ENCODE results near the gene PIP5K1C.
A peak's percentile ranks its signal among the peaks of the same experiment; 100 is the strongest.
"Not testable (repeated sequence)": the region's sequence is repeated elsewhere in the genome, so short reads cannot be mapped to it uniquely, and the experiment has no call there.

The PIP5K1C gene

DNA sequence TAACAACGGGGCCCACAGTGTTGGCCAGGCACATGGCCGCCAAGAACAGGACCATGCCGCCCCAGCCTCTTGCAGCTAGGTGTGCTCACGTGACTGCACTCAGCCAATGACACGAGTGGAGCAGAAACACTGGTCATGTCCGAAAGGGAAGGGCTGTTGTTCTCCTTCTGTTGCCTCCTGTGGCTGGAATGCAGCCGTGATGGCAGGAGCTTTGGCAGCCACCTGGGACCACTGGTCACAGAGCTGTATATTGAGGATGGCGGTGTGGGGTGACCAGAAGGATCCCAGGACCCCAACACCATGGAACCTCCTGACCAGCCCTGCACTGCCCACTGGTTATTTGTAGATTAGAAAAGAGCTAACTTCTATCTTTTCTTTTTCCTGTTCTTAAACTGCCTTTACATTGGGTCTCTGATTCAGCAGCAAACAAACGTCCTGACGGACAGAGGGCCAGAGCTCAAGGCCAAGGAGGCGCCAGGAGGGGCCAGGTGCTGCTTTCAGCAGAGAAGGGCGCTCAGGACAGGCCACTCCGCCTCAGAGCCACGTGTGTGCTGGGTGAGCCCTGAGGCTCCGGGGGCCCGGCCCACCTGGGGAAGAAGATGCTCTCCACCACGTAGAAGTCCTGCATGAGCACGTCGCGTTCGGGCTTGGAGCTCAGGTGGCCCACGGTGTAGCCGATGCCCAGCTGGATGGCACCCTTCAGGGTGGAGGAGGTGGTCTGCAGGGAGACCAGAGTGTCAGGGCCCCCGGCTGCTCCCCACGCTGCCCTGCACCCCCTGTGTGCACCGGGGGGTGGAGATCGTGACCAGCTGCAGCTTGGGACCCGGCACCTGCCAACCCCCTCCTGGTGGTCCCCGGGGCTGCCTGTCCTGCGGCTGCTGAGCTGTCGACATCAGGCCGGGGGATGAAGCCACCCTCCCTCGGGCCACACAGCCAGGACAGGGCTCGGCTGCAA lies 38.7 kb downstream of the PIP5K1C start:
- DNase-seq (ENCODE audit: low read depth), result no peak

DNA sequence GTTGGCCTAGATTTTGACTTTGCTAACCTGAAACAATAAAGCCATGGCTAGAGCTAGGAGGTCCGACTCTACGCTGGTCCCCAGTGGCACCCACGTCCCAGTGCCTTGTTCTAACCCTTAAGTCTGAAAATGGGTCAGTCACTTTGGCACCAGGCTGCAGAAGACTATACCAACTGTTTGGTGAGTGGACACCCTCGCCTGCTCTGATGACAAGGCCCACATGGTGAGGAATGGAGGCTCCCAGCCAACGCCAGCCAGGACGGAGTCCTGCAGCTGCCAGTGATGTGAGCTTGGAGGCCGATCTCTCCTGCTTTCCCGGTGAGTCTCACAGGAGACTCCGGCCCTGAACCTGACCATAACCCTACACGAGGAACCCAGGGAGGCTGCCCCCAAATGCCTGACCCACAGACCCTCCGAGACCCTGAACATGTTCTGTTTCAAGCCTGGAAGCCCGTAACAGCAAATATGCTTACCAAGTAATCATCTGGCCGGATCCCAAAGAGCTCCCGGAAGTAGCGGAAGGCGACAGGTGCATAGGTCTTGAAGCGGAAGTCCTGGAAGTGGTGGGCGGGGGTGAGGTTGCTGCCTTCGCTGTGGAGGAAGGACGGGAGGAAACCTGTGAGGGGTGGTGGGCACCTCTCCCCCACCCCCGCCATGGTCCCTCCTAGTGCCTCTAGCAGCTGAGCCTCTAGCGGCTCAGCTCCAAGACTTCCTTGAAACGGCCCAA lies 39.6 kb downstream of the PIP5K1C start:
- DNase-seq (ENCODE audit: low read depth), result no peak

DNA sequence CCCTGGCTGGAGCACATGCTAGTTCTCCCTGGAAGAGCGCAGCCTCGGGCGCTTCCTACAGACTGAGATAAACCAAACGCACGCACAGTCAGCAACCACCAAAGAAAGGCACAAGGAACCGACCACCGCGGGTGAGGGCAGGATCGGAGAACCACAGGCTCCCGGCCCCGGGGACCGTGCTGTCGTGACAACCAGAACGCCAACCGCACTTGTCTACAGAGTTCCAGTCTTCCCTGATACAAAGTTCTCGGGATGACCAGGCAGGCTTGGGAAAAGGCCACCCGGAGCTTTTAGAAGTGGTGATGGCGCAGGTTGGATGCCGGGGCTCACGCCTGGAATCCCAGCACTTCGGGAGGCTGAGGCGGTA lies 40.5 kb downstream of the PIP5K1C start:
- no peak for DNase-seq (ENCODE audit: low read depth)

DNA sequence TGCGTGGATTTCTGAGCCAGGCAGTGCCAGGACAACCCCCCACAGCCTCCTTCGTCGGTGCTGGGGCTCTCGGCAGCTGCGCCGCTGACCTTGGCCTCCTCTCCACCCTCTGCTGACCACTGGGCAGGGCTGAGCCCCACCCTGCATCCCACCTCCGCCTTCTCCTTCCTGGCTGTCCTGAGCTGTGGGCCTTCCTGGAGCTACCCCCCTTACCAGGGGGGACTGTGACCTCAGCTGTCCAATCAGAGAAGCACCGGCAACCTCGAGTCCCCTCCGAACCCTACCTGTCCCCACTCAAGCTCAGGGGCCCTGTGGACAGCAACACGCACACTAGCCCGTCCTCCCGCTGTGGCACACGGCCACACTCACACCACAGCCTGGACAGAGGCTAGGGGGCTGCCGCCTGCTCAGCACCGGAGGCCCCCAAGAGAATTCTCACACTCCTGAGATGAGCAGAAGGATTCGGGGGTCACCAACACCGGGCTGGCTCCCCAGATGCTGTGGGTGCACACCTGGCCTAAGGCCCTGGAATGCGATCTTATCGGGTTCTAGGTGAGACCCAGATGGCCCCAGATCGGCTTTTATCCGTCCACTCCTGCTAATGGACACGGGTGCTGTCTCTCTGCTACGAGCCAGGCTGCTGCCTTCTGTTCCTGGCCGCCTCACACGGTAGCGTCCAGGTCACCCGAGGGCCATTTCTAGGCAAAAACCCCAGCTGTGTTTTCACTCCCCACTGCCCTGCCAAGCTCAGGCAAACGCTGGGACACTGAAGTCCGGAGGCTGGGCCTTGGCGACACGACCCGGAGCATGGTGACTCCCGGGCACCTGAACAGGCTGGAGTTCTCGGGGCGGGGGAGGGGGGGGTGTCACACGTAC lies 41.2 kb downstream of the PIP5K1C start:
- no peak for DNase-seq (ENCODE audit: low read depth)

DNA sequence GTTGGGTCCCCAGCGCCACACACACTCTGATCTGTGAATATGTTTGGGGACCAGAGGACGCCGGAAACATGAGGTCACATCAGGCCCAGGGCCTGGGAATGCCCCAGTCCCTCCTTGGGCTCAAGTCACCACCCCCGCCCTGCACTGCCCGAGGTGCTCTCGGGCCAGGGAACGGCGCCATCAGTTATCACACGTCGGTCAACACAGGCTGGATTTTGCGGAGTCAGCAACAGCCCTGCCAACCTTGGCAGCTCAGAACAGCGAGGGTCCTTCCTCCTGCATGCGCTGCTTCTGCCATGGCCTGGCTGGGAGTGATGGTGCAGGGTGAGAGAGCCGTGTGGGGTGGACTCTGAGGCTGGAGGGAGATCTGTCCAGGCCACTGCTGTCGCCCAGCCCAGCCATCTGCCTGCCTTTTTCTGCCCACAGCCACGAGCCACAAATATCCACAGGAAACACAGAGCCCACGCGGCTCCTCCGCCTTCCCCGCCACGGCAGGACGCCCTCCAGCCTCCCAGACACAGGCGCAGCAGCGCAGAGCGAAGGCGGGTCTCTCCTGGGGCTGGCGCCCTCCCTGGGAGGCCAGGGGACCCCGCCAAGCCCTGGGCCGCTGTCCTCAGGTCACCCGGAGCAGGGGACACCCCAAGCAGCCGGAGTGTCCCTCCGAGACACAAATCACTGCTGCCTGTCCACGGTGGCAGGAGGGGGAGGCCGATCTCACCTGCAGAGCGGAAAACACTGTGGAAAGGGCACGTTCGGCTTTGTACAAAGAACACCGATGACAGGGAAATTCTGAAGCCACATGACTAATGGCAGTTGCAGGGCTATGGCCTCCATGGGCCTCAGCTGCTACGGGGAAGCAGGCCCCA lies 42.0 kb downstream of the PIP5K1C start:
- DNase-seq (ENCODE audit: low read depth), result no peak

DNA sequence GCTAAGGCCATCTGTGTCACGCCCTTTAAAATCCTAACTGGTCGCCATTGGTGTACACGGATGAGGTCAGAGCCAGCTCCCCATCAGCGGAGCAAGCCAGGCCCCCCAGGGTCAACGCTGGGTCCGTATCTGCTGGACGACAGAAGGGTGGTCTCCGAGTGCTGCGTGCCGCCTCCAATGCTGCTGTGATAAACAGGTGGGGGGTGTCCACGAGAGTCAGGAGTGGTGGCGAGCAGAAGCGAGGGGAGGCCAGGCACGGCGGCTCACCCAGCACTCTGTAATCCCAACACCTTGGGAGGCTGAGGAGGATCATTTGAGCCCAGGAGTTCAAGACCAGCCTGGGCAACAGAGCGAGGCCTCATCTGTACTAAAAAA lies 42.9 kb downstream of the PIP5K1C start:
- DNase-seq (ENCODE audit: low read depth), result no peak

DNA sequence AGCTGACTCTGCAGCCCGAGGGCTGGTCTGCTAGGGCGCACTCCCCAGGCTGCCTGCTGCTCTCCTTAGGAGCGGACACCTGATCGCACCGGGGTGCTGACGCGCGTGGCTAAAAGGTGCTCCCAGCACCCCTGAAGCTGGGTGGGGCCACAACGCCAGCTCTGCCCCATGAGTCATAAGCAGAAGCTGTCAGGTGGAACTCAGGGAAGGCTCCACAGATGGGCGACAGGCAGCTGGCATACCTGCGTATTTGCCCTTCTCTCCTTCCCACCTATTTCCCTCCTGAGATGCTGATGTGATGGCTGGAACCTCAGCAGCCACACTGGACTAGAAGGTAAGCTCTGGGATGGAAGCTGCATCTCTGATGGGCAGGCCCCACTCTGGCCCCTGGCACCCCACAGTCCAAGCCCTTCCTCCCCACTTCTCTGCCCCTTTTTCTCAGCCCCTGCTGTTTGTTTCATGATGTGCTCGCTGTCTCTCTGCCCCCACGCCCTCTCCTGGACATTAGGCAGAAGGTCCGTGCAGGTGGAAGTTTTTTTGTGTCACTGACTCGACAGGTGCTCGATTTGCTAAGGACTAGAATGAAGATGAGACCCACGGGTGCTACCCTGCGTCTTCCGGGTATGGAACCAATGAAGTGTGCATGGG lies 43.4 kb downstream of the PIP5K1C start:
- no peak for DNase-seq (ENCODE audit: low read depth)

DNA sequence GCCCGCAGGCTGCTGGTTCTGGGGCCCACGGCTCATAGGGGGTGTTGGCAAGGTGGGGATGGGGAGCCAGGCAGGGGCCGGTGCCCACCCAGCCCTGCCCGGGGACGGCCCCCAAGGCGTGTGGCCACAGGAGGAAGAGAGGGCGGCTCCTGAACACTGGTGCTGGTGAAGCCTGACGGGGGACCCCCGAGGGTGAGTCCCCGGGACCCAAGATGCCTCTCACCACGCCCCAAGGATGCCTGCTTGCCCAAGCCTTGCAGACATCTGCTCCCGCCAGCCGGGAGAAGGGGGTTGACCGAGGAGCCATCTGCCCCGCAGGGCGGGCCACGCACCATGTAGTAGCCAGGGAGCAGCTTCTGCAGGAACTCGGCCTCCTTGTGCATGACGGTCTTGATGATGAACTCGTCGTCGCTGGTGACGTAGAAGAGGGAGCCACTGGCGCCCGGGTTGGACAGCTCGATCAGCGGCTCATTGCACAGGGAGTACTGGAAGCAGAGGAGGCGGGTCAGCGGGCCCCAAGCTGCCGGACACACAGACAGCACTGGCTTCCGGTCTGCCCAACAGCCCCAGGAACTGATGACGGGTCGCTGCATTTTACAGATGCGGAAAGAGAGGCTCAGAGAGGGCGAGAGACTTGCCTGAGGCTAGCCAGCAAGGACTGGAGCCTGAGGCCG lies 44.1 kb downstream of the PIP5K1C start:
- DNase-seq (ENCODE audit: low read depth), result peak; percentile 59

DNA sequence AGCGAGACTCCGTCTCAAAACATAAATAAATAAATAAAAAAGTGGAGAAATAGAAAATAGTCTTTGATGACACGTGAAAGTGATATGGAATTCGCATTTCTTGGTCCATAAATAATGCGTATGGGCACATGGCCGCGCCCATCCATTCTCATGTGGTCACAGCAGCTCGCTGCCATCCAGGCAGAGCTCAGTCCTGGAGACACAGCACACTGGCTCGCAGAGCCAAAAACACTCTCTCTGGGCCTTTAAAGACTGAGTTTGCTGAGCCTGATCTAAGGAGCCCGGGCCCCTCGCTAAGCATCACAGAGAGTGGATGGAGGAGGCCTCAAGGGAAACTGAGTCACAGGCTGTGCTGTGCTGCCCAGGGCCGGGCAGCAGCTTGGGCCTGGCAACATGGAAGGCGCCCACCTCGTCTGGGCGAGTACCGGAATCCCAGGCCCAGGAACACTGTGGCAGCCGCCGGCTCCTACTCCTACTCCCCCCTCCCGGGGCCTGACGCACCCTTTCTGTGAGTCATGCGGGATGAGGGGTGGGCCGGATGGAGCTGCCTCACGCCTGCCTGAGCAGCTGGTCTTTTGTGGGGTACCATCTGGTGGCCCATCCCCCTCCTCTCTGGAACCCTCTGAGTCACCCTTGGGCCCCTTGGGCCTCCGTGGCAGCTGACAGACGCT lies 44.7 kb downstream of the PIP5K1C start:
- DNase-seq (ENCODE audit: low read depth), result peak; percentile 96

DNA sequence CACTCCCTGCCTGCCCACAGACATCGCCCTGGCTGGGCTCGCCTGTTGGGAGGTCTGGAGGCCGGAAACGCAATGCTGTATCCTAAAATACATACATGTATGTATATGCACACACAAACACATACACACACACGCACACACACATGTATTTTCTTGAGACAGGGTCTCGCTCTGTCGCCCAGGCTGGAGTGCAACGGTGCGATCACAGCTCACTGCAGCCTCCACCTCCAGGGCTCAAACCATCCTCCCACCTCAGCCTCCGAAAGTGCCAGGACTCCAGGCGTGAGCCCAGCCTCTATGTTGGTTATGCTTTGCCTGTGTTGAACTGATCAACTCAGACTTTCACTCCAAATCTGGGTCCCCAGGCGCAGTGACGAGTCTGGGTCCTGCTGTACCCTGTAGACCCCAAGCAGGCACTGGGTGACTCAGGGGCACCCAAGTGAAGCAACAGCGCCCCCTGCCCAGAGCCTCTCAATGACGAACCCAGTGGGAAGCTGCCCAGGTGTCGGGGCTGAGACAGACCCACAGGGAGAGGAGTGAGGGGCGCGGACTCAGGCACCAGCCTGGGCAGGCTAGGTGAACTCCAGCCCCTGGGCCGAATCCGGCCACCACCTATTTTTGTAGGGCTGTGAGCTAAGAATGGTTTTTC lies 46.3 kb downstream of the PIP5K1C start:
- no peak for DNase-seq (ENCODE audit: low read depth)

DNA sequence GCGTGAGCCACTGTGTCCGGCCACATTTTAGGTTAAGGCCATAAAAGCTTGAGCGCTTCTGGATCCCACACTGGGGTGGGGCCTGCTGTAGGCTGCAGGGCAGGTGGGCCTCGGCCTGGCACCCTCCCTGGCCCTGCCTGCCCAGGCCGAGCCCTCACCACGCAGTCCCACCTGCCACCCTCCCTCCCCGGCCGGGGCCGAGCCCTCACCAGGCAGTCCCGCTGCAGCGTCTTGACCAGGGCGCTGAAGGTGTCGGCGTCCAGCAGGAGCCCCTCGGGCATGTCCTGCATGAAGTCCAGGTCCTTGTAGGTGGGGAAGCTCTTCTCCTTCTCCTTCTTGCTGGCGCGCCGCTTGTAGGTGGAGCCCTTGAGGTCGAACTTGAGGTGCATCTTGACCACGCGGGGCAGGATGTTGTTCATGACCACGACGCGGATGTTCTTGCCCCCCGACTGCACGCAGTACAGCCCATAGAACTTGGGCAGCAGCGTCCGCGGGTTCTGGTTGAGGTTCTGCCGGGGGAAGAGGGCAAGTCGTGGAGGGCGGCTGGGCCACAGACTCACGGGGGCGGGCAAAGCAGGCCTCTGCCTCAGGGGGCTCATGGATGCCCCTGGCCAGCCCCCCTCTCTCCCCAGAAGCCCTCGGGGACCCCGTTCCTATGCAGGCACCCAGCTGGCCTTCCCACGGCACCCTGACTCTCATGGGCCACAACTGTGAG lies 47.0 kb downstream of the PIP5K1C start:
- DNase-seq (ENCODE audit: low read depth), result no peak

DNA sequence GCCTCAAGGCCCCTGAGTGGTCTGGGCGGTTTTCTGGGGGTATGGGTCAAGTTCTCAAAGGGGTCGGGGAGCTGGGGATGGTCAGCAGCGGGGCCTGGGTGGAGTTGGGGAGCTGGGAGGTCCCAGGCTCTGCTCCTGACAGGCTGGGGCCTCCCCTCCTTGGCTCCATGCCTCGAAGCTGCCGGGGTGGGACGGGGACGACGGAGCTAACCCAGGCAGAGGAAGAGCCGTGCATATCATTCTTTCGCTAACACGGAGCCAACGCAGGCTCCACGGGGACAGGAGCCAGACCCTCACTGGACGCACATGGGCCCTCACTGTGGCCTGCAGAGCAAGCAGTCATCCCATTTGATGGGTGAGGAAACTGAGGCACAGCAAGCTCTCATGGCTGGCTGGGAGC lies 47.8 kb downstream of the PIP5K1C start:
- no peak for DNase-seq (ENCODE audit: low read depth)

DNA sequence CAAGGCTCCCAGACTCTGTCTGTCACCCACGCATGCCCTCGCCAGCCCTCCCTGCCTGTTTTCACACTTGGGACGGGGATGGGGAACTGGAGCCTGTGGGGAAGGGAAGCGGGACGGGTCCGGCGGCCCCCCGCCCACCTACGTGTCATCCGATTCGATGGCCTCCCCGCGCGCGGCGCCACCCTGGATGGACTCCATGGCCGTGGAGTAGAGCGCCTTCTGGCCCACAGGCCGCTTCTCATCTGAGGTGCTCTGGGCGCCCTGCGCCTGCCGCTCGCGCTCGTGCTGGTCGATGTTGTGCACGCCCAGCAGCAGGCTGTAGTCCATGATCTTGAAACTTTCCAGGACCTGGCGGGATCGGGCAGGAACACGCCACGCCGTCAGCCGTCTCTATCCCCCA lies 48.6 kb downstream of the PIP5K1C start:
- no peak for DNase-seq (ENCODE audit: low read depth)

DNA sequence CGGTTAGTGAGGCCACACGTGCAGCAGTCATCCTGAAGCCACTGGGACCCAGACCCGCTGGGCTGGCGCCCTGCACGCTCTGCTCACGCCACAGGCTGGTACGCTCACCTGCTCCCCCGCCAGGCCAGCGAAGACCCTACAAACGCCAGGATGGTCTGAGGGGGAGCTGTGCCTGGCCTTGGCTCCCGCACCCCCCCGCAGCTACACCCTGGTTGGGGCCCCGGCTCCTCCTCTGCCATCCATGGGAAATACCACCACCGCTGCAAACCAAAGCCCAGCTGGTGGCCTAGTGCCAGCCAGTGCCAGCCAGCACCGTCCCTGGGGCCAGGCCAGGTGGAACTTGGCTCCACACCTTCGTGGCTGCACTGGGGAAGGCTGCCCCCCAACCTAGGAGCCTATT lies 50.4 kb downstream of the PIP5K1C start:
- DNase-seq (ENCODE audit: low read depth), result no peak

DNA sequence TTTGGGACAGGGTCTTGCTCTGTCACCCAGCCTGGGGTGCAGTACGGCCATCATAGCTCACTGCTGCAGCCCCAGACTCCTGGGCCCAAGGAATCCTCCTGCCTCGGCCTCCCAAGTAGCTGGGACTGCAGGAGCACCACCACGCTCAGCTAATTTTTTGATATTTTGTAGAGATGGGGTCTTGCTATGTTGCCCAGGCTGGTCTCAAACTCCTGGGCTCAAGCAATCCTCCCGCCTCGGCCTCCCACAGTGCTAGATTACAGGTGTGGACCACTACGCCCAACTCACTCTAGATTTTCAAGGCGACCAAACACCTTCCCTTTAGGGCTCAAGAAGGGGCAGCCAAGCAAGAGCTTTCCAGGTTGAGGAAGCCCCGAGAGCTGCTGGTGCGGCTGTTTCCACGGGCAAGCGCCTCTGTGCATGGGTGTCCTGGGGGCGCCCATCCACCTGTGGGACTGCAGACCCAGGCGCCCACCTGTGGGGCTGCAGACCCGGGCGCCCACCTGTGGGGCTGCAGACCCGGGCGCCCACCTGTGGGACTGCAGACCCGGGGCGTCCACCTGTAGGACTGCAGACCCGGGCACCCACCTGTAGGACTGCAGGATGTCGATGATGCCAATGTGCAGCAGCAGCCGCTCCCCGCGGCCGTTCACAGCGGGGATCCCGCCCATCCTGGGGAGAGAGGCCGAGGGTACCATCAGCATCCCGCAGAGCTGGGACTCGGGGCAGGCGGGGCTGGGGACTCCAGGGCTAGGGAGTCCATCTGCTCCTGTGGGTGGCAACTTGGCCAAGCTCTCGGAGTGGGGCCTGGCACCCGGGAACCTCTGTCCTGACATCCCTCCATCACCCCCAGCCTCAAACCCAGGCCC lies 52.0 kb downstream of the PIP5K1C start:
- DNase-seq (ENCODE audit: low read depth), result no peak

DNA sequence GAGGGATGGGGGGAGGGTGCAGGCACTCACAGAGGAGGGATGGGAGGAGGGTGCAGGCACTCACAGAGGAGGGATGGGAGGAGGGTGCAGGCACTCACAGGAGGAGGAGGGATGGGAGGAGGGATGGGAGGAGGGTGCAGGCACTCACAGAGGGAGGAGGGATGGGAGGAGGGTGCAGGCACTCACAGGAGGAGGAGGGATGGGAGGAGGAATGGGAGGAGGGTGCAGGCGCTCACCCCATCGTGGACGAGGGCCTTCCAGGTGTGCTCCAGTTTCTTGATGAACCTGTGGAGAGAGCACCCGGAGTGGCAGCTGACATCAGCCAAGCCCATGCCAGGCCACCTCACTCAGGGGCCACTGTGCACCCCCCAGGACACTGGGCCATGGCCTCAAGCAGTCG lies 53.2 kb downstream of the PIP5K1C start:
- DNase-seq (ENCODE audit: low read depth), result not testable (repeated sequence)

DNA sequence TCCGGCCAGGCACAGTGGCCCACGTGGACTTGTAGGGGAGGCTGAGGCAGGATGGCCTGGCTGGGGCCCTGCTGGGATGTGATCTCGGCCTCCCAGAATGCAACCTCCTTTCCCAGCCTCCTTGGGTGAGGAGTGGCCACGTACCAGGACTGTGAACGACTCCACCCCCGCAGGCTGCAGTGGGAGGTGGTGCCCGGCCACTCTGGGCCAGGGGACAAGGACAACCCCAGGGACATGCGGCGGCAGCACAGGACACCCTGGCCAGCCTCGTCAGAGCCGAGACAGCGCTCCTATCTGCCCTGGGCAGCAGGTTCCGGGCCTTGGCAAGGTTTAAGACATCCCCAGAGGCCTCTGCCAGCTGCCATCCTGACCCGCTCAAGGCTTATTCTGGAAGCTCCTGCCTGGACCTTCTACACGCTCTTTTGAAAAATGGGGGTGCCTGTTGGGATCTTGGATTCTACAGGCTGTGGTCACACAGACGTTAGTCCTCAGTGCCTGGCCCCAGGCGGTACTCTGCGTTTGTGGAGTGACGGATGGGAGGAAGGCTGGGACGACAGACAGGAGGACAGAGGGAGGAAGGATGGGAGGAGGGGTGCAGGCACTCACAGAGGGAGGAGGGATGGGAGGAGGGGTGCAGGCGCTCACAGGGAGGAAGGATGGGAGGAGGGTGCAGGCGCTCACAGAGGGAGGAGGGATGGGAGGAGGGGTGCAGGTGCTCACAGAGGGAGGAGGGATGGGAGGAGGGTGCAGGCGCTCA lies 53.8 kb downstream of the PIP5K1C start:
- peak; percentile 13 for DNase-seq (ENCODE audit: low read depth)
